ENCODE results near the gene XPOT. TPM values are rescaled to one million over a fixed set of nuclear protein-coding genes. Genes with fewer than 3 reads are reported as not detected.

The XPOT gene
- total and polyA plus RNA-seq, 2 of the 4 experiments (the other 2 are of a cell fraction) = 40.9 to 80.8 TPM

- Histone ChIP-seq H3K9ac (ENCODE audit: low read depth, low read length) (no peak overlapping the region), H3K4me3 (ENCODE audit: insufficient read depth, low read depth, low read length) (no peak overlapping the region), H2BK15ac (ENCODE audit: low read depth, low read length) (no peak overlapping the region), H3K36me3 (ENCODE audit: control insufficient read depth, insufficient read depth, low read length) (peaks cover 67% of the 10 kb centered on the region), H4K8ac (ENCODE audit: low read depth in 2 of 2, low read length in 2 of 2) (no peak overlapping the region), H2BK5ac (ENCODE audit: low read depth, low read length, poor library complexity, severe bottlenecking) (no peak overlapping the region), H3K18ac (ENCODE audit: low read depth, low read length) (no peak overlapping the region), H3K27ac (ENCODE audit: insufficient read depth, low read length) (no peak overlapping the region), H2AK5ac (ENCODE audit: low read depth, low read length) (no peak overlapping the region), H3K56ac (ENCODE audit: extremely low read depth, insufficient read depth, low read length) (no peak overlapping the region), H3K27me3 (ENCODE audit: control insufficient read depth, insufficient read depth, low read length) (no peaks in the 10 kb centered on the region), H3K14ac (replicated peaks; ENCODE audit: low read depth, low read length) (no peak overlapping the region), H3K4ac (ENCODE audit: low read depth, low read length) (no peak overlapping the region), H4K20me1 (ENCODE audit: insufficient read depth, low read length) (peaks cover 14% of the 10 kb centered on the region; the same call in 1 of the 2 replicates), H2BK20ac (ENCODE audit: low read depth, low read length) (no peak overlapping the region), H4K5ac (ENCODE audit: low read depth, low read length) (no peak overlapping the region), H3K4me2 (ENCODE audit: low read depth, low read length) (no peak overlapping the region), H3K79me1 (ENCODE audit: low read depth in 1 of 2, low read length in 2 of 2) (peaks cover 25 to 37% of the 10 kb centered on the region in 2 experiments), H3K4me1 (ENCODE audit: control insufficient read depth, insufficient read depth, low read length) (no peaks in the 10 kb centered on the region), H3K9me3 (ENCODE audit: control insufficient read depth, insufficient read depth, low read length) (no peaks in the 10 kb centered on the region), H3K23ac (ENCODE audit: low read depth, low read length) (no peak overlapping the region), H3K9me1 (ENCODE audit: insufficient read depth, low read length) (peaks cover 3% of the 10 kb centered on the region), H2AFZ (replicated peaks; ENCODE audit: low read length, poor library complexity) (no peak overlapping the region), H2BK120ac (ENCODE audit: low read depth, low read length) (no peak overlapping the region), H4K91ac (ENCODE audit: insufficient read depth, low read depth, low read length) (no peak overlapping the region), H2AK9ac (replicated peaks; ENCODE audit: low read depth, low read length, poor library complexity) (no peak overlapping the region)
- intact Hi-C loops (cut with micrococcal nuclease) (loop anchor here (5.0 kb wide), 1 partner anchor 63 kb away; no protein-coding TSS in a partner anchor), dilution Hi-C loops (cut with HindIII; ENCODE audit: low sequenced_read_pairs, unreplicated experiment) (no loop called here), in situ Hi-C loops (cut with MboI; ENCODE audit: low sequenced_read_pairs) (no loop called here)
- no TSS peak for BruUV-seq (replicated peaks)
- no peak for ATAC-seq (ENCODE audit: low read depth)
- TF ChIP-seq FOS (IDR thresholded peaks at IDR 0.05; ENCODE audit: low read depth, low read length) (no peak), POLR2A (IDR thresholded peaks at IDR 0.05; ENCODE audit: low read depth, low read length) (no peak), ELK1 (IDR thresholded peaks at IDR 0.05; ENCODE audit: borderline replicate concordance, low read depth, low read length) (no peak), RCOR1 (IDR thresholded peaks at IDR 0.05; ENCODE audit: insufficient replicate concordance, low read length) (no peak), CHD1 (IDR thresholded peaks at IDR 0.05; ENCODE audit: low read depth, low read length) (no peak), USF2 (IDR thresholded peaks at IDR 0.05; ENCODE audit: low read depth, low read length) (no peak)
- POLR2A ChIA-PET (ENCODE audit: unreplicated experiment) = no interaction called here
- no peak for DNase-seq
- no CpG with 5 or more reads among the region's 5 CpGs for WGBS, 2 experiments (ENCODE audit: extremely low coverage in 2 of 2, insufficient read length in 1 of 2)
- CTCF ChIA-PET = no interaction called here
These were observed 29.7 kb downstream of the XPOT start for GRCh38 chr12:64433915-64434314.
